HG03139 (cell line): Measurements from ENCODE around the gene GJA10.

Experiments
- ATAC-seq: cut with Tn5 transposase; IDR thresholded peaks from one replicate; pipeline ENCODE4 v1.9.1; 2021; ENCODE audit not compliant: unreplicated experiment

The GJA10 gene

DNA sequence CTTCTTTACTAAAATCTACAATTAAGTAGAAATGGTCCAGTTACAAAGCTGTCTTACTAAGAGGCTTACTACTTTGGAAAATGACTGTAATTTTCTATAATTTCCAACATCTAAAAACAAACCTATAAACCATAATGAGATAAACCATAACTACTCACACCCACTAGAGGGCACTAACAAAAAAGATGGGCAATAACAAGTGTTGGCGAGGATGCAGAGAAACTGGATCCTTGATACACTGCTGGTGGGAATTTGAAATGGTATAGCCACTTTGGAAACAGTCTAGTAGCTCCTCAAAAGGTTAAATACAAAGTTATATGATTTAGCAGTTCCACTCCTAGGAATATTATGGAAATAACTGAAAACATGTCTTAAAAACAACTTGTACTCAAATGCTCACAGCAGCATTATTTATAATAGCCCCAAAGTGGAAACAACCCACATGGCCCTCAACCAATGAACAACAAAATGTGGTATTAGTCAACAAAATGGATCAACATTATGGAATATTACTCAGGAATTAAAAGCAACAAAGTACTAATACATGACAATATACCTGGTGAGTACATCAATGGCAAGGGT lies 50.6 kb downstream of the GJA10 start:
- no peak for ATAC-seq
